GOT3 (cell line): ENCODE data around the gene TIMM50.
"Not testable (repeated sequence)": the region's sequence is repeated elsewhere in the genome, so short reads cannot be mapped to it uniquely, and the experiment has no call there.

ENCODE experiments used
- DNase-seq: peaks from one replicate; lab custom pipeline; 2025; ENCODE audit warnings: mixed read lengths; lab: John Stamatoyannopoulos, UW

TIMM50 gene

DNA sequence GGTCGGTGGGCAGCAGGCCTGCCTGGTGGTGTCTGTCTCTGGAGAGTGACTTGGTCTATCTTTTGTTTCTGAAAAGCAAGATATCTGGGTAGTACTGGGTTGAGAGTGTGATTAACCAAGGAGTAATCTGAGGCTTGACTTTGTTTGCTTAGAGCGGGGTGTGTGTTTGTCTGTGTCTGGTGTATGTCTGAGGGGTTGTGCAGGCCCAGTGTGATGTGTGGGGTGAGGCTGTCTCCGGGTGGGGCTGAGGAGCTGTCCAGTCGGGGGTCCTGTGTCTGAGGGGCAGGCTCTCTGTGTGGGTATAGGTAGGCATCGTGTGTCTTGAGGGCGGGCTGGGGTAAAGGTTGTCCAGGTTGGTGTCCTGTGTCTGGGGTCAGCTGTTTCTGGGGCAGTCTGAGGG lies 11.1 kb upstream of the TIMM50 start:
- no peak for DNase-seq

DNA sequence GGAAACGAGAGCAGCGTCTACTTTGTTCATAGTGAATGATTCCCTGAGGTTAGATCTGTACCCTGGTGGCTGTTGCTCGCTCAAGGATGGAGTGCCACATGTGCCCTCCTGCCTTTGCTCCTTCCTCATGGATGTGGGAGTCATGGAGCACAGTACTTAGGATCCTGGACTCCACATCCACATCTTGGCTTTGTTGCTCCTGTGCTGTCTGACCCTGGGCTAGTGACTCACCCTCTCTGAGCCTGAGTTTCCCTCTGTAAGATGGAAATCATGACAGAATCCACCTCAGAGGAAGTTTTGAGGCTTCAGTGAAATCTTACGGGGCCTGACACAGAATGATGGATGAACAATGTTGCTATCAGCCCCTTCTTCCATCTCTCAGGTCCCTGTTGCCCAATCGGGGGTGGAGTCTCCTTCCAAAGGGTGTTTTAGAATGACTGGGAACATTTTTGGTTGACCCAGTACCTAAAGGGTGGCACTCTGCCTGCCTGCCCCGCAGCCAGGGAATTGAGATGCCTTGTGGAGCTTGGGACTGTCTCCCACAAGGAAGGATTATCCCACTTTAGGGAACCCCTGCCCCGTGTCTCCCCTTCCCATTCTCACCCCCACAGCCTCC lies 9.8 kb upstream of the TIMM50 start:
- DNase-seq = no peak

DNA sequence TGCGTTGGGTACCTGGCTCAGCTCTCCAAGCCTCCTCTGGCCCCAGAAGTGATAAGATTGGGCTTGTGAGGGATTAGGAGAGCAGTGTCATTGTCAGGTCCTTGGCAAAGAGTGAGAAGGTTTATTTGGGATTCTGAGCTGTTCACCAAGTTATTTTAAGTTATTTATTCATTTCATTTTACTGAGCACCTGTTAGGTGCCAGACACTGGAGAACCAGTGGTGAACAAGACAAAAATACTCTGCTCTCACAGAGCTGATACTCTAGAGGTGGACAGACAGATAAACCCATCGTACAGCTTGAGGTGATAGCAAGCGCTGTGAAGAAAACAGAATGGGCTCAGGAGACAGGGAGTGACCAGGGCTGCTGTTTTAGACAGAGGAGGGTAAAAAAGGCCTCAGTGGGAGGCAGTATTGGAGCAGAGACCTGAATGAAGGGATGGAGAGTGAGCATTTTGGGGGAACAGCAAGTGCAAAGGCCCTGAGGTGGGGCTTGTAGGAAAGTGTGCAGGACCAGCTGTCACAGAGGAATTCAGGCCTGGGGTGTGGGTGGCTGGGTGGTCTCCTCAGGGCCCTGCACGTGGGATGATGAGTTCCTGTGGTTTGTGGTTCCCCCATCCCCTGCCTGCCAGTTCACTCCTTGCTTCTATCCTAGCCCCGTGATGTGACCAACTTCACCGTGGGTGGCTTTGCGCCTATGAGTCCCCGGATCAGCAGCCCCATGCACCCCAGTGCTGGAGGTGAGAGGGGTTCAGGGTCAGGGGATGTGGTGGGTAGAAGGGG lies 8.7 kb upstream of the TIMM50 start:
- no peak for DNase-seq

DNA sequence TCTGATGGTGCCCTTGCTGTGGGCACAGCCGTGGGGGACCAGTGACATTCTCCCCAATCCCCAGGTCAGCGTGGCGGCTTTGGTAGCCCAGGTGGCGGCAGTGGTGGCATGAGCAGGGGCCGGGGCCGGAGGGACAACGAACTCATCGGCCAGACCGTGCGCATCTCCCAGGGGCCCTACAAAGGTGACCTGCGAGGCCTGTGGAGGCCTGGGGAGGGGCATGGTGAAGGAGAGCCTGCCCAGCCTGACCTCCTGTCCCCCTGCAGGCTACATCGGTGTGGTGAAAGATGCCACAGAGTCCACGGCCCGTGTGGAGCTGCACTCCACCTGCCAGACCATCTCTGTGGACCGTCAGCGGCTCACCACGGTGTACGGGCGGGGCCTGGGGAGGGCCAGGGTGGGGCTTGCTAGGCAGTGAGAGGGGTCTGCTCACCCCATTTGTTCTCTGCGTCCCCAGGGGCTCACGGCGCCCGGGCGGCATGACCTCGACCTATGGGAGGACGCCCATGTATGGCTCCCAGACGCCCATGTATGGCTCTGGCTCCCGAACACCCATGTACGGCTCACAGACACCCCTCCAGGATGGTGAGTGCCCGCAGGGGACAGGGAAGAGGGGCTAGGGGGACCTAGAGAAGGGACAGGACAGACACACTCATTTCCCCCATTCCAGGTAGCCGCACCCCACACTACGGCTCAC lies 7.7 kb upstream of the TIMM50 start:
- DNase-seq = no peak

- no peak for DNase-seq
Observed at GRCh38 chr19:39473443-39473960, 7.1 kb upstream of the TIMM50 start.

DNA sequence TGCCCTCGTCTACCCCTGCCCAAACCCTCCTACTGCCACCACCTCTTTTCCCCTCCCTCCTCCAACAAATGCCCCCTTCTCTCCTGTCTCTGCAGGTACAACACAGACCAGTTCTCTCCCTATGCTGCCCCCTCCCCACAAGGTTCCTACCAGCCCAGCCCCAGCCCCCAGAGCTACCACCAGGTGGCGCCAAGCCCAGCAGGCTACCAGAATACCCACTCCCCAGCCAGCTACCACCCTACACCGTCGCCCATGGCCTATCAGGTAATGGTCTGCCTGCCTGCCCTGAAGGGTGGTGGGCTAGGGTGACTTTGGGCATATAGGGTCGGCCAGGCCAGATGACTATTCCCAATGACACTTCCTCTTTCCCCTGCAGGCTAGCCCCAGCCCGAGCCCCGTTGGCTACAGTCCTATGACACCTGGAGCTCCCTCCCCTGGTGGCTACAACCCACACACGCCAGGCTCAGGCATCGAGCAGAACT lies 6.5 kb upstream of the TIMM50 start:
- no peak for DNase-seq

DNA sequence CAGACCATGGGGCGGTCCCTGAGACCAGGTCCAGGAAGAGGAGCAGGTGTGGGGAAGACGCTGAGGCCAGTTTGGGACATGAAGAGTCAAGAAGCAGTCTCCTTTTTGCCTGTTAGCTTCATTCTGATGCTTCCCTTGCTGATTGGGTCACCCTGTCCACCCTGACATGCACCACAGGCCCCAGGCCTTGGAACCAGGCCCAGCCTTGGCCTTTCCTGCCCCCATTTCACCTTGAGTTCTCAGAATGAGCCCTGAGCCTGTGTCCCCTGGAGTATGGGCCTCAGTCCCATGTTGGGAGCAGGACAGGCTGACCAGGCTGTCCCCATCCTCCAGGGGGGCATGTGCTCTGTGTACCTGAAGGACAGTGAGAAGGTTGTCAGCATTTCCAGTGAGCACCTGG lies 4.9 kb upstream of the TIMM50 start:
- no peak for DNase-seq

DNA sequence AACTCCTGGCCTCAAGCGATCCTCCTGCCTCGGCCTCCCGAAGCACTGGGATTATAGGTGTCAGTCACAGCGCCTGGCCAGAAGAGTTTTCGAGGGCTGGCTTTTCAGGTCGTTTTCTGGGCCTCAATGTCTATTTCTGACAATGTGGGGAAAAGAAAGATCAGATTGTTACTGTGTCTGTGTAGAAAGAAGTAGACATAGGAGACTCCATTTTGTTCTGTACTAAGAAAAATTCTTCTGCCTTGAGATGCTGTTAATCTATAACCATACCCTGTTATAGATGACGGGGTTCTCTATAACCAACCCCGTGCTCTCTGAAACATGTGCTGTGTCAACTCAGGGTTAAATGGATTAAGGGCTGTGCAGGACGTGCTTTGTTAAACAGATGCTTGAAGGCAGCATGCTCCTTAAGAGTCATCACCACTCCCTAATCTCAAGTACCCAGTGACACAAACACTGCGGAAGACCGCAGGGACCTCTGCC lies 1.3 kb upstream of the TIMM50 start:
- DNase-seq = not testable (repeated sequence)

- no peak for DNase-seq
Observed at GRCh38 chr19:39479916-39480315, 722 bp upstream of the TIMM50 start.

DNA sequence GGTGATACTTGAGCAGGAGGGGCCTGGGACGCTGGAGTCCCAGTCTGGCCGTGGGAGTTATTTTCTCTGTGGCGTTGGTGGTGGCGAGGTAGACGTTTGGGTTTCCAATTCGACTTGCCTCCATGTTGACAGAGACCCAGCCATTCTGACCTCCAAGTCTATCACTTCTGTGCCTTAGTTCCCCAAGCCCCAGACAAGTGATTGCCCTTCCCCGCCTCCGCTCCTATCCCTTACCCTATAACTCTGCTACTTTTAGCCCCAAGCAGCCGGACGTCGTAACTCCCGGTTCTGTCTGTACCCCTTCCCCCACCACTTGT lies 549 bp downstream of the TIMM50 start:
- DNase-seq = no peak

DNA sequence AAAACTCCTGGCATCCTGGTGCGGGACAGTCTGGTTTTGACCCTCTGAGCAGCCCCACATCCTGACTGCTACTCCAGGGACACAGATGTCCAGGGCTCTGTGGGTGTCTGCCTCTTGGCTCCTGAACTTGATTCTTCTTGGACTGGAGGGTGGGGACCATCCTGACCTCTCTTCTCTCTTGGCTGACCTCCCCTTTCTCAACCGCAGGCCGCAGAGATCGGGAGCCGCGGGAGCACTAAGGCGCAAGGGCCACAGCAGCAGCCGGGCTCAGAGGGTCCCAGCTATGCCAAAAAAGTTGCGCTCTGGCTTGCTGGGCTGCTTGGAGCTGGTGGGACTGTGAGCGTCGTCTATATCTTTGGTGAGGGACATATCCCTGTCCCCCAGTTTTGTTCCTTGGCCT lies 1.0 kb downstream of the TIMM50 start:
- DNase-seq = no peak

GRCh38 chr19:39483141-39483540 lies 2.5 kb downstream of the TIMM50 start:
- no peak for DNase-seq

- no peak for DNase-seq
Observed at GRCh38 chr19:39489756-39490155, 9.1 kb downstream of the TIMM50 start.

- DNase-seq = no peak
Observed at GRCh38 chr19:39492225-39492624, 11.6 kb downstream of the TIMM50 start.

- no peak for DNase-seq
Observed at GRCh38 chr19:39492788-39493187, 12.2 kb downstream of the TIMM50 start.

DNA sequence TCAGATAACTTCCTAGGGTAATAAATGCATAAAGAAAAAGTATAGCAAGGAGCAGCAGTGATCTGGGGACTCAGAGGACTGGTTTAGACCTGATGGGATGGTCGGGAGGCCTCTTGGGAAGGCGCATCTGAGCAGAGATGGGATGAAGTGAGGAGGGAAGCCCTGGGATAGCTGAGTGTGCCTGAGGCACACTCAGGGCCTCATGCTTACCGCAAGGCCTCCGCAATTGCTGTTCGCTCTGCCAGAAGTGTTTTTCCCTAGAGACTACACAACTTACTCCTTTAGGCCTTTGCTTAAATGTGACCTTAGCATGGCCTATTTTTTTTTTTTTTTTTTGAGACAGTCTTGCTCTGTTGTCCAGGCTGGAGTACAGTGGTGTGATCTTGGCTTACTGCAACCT lies 14.0 kb downstream of the TIMM50 start:
- DNase-seq = no peak

- no peak for DNase-seq
Observed at GRCh38 chr19:39496063-39496462, 15.4 kb downstream of the TIMM50 start.

DNA sequence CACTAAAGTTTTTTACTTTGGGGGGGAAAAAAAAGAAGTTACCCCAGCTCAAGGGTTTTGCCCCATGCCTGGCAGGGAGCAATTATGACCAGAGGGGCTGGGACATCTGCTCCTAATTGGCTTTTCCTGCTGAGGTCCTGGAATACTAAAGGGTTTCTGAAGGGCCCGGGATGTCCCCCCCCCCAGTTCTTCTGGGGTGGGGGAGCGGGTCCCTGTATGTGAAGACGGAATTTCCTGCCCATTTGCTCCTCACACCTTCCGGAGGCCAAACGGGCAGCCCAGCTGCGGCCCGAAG lies 17.0 kb downstream of the TIMM50 start:
- DNase-seq = no peak

DNA sequence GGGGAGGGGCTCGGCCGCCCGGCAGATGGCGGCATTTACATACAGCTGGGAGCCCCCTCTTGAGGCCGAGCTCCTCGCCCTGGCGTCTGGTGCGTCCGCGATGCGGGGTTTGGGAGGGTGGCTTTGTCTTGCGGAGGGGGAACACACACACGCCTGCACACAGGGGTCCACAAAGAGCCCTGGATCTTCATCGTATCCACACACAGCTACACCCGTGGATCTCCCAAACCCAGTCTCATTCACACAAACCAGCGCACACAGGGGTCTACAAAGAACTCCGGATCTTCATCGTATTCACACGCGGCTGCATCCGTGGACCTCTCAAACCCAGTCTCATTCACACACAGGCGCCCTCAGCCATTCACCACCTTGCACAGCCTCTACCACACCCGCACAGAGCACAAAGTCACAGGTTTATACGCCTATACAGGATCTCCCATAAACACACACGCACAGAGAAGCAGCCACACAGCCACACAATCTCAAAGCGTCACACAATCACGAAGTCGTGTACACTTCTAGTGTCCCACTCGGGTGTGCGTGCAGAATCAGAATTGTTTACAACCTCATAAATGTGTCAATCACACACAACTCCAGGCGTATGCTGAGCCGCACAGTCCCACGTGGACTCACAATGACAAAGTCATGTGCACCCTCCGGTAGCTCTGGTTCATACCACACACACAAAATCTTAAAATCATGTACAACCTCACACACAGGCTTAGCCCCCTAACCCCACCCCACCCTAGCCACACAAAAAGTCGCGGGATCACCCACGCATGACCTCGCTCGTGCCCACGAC lies 17.6 kb downstream of the TIMM50 start:
- no peak for DNase-seq

DNA sequence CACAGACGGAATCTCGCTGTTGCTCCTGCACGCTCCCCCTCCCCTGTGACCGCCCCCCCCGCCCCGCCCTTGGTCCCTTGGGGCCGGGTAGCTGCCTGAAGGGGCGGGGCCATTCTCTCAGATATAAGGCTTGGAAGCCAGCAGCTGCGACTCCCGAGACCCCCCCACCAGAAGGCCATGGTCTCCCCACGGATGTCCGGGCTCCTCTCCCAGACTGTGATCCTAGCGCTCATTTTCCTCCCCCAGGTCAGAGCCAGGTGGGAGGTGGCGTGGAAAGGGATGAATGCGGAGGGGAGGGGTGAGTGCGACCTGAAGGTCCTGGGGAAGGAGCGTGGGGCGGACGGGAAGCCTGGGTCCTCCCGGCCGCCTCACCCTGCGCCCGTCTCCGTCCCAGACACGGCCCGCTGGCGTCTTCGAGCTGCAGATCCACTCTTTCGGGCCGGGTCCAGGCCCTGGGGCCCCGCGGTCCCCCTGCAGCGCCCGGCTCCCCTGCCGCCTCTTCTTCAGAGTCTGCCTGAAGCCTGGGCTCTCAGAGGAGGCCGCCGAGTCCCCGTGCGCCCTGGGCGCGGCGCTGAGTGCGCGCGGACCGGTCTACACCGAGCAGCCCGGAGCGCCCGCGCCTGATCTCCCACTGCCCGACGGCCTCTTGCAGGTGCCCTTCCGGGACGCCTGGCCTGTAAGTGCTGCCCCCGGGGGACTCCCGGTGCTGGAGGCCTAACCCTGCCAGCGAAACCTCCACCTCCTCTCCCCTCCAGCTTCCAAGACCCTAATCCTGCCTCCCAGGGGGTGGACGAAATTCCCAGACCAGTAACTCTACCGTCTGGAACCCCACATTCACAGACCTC lies 18.4 kb downstream of the TIMM50 start, which contains the start of gene DLL3:
DLL3 (plus strand) TSS at position 150 of the 845 bp plus-strand sequence; CDS start at position 178, 28 bp downstream.
- DNase-seq = no peak

DNA sequence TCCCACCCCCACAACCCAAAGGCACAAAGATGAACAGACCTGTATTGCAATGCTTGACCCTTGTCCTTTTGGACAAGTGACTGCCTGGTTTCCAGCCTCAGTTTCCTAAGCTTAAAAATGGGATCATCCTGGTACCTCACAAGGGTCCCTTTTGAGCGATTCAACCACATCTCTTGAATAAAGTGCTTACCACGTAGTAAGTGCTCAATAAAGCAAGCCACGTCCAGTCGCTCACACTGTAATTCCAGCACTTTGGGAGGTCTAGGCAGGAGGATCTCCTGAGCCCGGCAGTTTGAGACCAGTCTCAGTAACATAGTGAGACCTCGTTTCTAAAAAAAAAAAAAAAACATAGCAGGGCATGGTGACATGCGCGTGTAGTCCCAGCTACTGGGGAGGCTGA lies 19.3 kb downstream of the TIMM50 start:
- DNase-seq = no peak
